ENCODE data around the gene HSPB2. TPM values are rescaled to one million over a fixed set of nuclear protein-coding genes. Genes with fewer than 3 reads are reported as not detected.

The HSPB2 gene
- polyA plus RNA-seq, 1 donor, result 93.3 TPM

DNA sequence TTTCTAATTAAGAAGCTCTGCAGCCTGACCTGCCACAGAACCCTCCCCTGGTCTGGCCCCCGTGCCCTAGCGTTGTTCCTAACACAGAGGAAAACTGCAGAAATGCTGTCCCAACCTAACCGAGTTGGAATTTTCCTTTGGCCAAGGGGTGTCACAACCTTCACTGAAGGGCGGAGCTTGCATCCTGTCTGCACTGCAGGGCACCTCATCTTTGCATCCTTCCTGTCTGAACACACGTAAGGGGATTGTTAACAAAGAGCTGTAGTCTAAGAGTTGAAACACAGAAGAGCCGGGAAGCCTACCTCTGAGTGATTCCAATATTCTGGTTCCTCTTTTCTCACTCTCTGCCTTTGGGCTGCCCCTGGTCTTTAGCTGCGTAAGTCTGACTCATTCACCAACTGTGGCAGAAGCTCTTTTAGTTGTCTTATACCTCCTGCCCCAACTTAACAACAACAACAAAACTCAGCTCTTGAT lies 26.2 kb downstream of the HSPB2 start:
- no peak for DNase-seq (ENCODE audit: low read depth)

DNA sequence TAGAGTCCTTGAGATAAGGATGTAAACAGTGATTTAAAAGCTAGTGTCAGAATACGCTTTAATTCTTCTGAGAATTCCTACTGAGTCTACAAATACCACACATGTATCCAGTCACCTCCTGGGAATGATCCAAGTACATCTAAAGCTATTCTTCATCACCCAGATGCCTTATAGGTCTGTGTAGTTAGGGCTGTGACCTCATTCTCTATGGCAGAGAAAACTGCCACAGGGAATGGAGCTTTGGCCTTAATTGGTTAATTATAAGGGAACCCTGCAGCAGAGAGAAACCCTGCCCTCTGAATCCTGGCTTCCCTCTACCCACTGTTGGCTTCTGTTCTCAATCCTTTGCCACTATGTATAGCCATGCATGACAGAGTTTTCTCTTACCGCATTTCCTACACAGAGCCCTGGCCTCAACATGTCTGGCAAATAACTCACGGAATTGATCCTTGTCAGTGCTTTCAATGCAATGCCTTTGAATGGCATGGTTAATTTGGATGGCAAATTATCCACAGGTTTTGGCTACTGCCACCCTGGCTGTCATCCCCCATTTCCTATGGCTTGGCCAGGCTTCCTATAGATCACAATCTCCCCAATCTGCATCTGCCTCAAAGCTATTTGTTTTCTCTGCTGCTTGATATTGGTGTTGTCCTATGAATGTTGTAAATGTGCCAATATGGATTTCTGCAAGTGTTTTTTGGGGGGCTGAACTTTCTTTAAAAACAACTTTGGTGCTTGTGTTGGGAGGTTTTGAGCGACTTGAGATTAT lies 27.5 kb downstream of the HSPB2 start:
- no peak for DNase-seq (ENCODE audit: low read depth)

DNA sequence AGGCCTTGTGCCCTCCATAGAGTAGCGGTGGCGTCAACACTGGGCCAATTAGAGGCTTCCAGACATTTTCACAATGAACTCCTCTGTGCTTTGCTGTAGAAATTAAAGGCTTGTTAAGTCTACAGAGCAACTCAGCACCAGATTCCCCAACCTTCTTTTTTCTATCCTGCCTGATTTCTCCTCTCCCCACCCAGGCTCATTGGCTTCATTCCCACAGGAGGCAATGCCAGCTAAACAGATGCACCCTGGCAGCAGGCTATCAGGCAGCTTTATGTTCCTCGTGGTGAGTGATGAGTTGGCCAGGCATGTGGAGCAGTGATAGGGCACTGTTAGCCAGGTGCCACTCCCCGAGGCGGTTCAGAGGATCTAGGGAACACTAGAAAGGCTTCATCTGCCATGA lies 29.4 kb downstream of the HSPB2 start:
- DNase-seq (ENCODE audit: low read depth), result no peak

DNA sequence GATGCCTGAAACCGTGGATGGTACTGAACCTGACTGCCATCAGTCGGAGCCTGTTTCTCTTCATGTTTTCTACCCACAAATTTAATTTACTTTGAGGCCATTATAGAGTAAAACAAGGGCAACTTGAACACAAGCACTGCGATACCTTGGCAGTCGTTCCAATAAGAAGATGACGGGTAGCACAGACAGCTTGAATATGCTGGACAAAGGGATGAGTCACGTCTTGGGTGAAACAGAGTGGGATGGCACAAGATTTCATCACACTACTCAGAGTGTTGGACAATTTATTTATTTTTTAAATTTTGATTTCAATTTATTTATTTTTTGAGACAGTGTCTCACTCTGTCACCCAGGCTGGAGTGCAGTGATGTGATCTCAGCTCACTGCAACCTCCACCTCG lies 30.3 kb downstream of the HSPB2 start:
- no peak for DNase-seq (ENCODE audit: low read depth)

DNA sequence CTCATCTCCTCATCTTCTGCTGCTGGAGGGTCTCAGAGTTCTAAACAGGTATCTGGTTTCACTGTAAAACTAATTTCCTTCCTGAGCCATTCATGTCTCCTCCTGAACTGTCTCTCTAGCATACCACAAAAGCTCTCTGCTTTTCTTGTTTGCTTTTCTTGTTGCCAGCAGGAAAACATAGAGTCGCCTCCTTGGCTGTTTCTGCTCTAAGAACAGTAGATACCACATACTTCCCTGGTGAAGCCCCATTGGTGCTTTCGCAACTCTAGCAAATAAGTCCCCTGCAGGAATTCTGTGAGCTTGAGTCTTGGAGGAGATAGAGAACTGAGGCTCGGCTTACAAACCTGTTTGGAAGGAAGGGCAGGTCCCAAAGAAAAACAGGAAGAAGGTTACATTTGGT lies 31.6 kb downstream of the HSPB2 start:
- no peak for DNase-seq (ENCODE audit: low read depth)

DNA sequence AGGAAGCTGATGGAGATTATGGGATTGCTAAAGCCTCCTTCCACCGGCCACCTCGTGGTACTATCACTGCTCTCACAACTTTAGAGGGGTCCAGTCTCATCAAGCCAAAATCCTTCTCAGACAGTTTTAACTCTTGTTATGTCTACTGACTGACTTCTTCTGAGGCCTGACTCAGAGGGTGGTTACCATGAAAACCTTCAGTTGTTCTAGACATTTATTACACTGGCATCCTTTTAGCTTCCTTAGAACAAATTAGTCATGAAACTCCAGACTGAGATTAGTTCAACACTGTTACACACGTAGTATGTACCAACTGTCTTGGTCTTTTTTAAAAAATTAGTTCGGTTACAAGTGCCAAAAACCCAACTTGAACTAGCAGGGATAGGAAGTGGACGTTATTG lies 32.1 kb downstream of the HSPB2 start:
- no peak for DNase-seq (ENCODE audit: low read depth)

DNA sequence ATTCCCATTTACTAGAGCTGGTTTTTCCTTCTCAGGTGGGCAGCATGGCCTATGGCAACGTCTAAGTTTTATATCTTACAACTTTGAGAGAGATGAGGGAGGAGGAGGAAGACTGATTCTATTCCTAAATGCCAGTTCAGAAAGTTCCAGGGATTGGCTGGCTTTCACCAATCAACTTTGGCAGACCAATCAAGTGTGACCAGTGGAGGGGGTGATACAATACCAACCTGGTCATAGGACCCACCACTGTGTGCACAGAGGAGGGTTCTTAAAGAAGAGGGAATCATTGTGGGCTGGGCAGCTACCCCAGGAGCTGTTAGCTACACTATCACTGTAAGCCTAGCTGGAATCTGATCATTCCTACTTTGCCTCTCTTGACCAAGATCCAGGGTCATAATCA lies 32.7 kb downstream of the HSPB2 start:
- DNase-seq (ENCODE audit: low read depth), result no peak

DNA sequence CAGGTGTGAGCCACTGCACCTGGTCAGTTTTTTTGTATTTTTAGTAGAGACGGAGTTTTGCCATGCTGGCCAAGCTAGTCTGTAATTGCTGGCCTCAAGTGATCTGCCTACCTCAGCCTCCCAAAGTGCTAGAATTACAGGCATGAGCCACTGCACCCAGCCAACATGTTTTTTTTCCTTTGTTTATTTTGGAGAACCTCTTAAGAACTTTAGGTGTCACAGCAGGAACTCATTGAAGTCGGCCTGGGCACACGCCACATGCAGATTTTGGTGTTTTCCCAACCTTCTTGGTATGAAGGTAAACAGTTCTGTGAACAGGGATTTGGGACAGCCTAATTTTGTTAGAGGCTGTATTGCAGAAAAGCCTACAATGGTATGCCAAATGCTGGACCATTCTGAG lies 34.0 kb downstream of the HSPB2 start:
- no peak for DNase-seq (ENCODE audit: low read depth)

DNA sequence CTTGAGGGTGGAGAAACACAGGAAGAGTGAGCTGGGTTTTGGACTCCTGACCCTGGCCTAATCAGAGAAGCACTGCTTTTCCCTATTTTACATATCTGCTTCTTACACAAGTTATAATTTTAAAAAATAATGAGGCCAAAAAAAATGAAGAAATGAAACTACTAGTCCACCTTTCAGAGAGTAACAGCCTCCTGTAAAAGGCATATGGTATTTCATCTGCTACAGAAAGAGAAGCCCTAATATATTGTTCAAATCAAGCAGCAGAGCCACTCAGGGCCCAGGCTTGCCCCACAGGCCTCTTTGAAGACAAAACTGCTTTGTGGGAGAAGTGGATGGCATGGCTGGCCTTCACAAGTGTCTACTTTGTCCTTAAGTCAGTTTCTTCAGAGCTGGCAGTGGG lies 34.6 kb downstream of the HSPB2 start:
- DNase-seq (ENCODE audit: low read depth), result no peak

DNA sequence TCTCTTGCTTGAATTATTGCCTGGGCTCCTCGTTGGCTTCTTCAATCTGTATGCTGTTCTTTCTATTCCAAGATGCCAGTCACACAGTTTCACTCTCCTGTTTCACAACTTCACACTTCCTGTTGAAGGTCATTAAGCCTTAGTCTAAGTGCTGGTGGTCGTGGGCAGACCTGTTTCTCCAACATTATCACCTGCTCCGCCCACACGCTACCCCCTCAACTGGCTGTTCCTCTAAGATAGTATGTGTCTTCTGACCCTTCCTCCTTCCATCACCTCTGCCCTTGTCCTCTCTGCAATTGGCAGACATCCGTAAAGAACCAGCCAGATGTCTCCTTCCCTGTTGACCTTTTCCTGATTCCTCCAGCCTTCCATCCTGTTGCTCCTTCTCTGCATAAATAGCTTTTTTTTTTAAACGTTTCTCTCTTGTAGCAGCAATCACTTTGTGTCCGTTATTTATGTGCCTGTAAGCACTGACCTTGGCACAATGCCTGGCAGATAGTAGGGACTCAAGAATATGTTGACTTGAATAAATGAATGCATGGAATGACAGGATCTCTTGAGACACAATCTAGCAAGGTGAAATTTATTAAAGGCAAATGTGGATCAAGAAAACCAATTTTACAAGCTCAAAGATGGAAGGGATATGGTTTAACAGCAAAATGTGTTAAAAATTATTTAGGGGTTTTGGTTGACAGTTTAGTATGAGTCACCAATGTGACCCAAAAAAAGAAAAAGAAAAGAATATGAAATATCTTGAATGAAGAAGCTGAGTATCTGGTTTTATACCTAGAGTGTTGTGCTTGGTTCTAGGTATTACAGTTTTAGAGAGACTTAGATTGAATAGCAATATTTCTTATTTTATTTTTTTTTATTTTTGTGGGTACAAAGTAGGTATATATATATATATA lies 37.2 kb downstream of the HSPB2 start:
- no peak for DNase-seq (ENCODE audit: low read depth)

DNA sequence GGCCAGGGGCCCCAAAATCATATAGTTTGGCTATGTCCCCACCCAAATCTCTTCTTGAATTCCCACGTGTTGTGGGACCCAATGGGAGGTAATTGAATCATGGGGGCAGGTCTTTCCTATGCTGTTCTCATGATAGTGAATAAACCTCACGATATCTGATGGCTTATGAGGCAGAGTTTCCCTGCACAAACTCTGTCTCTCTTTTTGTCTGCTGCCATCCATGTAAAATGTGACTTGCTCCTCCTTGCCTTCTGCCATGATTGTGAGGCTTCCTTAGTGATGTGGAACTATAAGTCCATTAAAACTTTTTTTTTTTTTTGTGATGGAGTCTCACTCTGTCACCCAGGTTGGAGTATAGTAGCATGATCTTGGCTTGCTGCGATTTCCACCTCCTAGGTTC lies 39.0 kb downstream of the HSPB2 start:
- DNase-seq (ENCODE audit: low read depth), result no peak

DNA sequence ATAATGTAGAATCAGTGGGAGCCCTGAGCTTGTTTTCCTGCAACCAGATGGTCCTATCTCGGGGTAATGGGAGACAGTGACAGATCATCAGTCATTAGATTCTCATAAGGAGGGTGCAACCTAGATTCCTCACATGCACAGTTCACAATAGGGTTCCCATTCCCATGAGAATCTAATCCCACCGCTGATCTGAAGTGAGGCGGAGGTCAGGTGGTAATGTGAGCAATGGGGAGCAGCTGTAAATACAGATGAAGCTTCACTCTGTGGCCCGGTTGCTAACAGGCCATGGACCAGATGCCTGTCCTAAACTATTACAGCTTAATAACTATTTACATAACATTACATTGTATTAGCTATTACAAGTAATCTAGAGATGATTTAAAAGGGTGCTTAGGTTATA lies 41.6 kb downstream of the HSPB2 start:
- no peak for DNase-seq (ENCODE audit: low read depth)

DNA sequence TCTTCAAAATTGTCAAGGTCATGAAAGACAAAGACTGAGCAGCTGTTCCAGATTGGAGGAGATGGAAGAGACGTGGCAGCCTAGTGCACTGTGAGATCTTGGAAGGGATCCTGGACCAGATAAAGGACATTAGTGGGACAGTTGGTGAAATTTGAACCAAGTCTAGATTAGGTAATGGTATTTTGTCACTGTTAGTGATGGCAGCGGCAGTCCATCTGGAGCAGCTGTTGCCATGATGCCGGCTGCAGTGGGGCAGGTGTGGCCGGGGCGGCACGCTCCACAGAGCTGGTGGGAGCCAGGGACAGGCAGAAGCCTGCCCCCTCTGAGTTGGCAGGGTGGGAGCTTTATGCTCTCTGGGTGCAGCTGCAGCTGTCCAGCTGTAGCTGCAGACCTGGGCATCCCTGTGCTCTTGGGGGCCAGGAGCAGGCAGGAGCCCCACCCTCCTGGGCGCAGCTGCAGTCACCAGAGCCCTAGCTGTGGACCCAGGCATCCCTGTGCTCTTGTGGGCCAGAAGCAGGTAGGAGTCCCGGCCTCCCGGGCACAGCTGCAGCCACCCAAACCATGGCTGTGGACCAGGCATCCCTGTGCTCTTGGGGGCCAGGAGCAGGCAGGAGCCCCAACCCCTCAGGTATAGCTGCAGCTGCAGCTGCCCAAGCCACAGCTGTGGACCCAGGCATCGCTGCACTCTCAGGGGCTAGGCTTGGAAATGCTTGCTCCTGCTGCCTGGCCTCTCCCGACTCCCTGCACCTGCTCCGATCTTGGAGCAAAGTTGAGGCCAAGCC lies 45.3 kb downstream of the HSPB2 start:
- DNase-seq (ENCODE audit: low read depth), result no peak

DNA sequence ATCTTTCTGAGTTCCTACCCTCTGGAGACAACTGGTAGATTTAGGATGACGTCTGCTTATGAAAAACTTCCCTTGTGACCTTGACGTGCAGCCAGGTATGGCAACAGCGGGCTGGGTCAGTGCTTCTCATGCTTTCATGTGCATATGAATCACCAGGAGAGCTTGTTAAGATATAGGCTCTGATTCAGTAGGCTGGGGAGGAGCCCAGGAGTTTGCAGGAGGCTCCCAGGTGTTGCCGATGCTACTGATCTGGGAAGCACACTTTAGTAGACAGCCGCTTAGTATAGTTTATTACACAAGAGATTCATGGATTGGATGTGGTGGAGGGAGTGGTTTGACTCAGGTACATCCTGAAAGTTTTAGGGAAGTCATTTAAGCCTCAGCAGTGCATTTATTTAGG lies 48.4 kb downstream of the HSPB2 start:
- no peak for DNase-seq (ENCODE audit: low read depth)

DNA sequence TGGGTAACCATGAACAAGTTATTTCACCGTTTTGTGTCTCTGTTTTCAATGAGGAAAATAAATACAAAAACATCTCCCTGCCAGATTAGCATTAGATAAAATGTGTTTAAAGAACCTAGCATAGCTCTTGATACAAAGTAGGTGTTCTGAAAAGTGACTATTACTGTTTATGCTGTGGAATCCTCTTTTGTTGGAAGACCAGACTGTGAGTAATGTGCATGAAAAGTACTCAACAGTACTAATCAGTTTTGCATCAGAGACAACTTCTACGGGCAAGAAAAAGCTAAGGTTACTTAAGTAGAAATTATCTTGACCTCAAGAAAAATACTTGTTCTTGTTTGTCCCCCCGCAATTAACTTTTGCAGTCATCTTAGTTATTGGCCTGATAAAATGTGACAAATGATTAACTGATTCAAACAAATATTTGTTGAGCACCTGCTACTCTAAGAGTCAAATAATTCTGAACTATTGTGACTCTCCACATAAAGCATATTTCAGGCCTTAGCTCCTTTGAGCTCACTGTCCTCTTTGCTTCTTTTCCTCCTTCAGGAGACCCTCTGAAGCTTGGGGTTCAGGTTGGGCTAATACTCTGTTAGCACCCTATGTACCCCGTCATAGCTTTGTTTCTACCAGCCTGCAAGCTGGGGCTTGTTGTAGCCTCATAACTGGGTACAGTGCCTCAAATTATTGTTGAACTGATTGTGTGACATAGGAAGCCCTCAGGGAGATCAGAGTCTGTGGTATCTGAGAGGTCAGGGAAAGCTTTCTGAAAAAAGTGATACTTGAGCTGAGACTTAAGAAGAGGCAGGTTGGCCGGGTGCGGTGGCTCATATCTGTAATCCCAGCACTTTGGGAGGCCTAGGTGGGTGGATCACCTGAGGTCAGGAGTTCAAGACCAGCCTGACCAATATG lies 49.1 kb downstream of the HSPB2 start:
- no peak for DNase-seq (ENCODE audit: low read depth)

Other genes starting within 250 kb of the HSPB2 start
- 12.4 TPM for gene PPP2R1B, start 146.3 kb upstream of the HSPB2 start, polyA plus RNA-seq (ENCODE audit: insufficient read length)
- 26.1 TPM for gene ALG9, start 41.2 kb upstream of the HSPB2 start, polyA plus RNA-seq (ENCODE audit: insufficient read length)
- gene FDXACB1, start 33.6 kb upstream of the HSPB2 start, polyA plus RNA-seq (ENCODE audit: insufficient read length), result 1.7 TPM
- 15.7 TPM for gene CFAP68, start 33.2 kb upstream of the HSPB2 start, polyA plus RNA-seq (ENCODE audit: insufficient read length)
- gene CRYAB, start 964 bp upstream of the HSPB2 start, polyA plus RNA-seq (ENCODE audit: insufficient read length), result 886 TPM
- gene C11orf52, start 6.2 kb downstream of the HSPB2 start, polyA plus RNA-seq (ENCODE audit: insufficient read length), result 3.1 TPM
- gene DIXDC1, start 24.6 kb downstream of the HSPB2 start, polyA plus RNA-seq (ENCODE audit: insufficient read length), result 19.6 TPM
- 39.5 TPM for gene DLAT, start 112.7 kb downstream of the HSPB2 start, polyA plus RNA-seq (ENCODE audit: insufficient read length)
- 1.1 TPM for gene PIH1D2, start 161.3 kb downstream of the HSPB2 start, polyA plus RNA-seq (ENCODE audit: insufficient read length)
- gene NKAPD1, start 161.6 kb downstream of the HSPB2 start, polyA plus RNA-seq (ENCODE audit: insufficient read length), result 27.7 TPM
- 48.5 TPM for gene TIMM8B, start 174.0 kb downstream of the HSPB2 start, polyA plus RNA-seq (ENCODE audit: insufficient read length)
- gene SDHD, start 174.1 kb downstream of the HSPB2 start, polyA plus RNA-seq (ENCODE audit: insufficient read length), result 92.7 TPM

Data from forelimb muscle (tissue), 1 donor.